ENCODE results near the gene WDR33.
"Not testable (repeated sequence)": the region's sequence is repeated elsewhere in the genome, so short reads cannot be mapped to it uniquely, and the experiment has no call there.

DNA sequence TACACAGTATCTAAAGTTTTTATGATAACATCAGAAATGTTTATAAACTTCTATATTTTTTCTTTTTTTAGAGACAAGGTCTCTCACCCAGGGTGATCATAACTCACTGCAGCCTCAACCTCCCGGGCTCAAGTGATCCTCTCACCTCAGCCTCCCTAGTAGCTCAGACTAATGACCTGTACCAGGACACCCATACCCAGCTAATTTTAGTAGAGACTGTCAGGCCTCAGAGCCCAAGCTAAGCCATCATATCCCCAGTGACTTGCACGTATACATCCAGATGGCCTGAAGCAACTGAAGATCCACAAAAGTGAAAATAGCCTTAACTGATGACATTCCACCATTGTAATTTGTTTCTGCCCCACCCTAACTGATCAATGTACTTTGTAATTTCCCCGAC lies 1.5 kb upstream of the WDR33 start:
- TF ChIP-seq CTCF, POLR2A (IDR thresholded peaks at IDR 0.05): not testable (repeated sequence)
